Right renal pelvis (tissue), 4 donors: ENCODE measurements around the gene TNFAIP8. TPM values are rescaled to one million over a fixed set of nuclear protein-coding genes. Genes with fewer than 3 reads are reported as not detected.

Experiments used
- DNase-seq, 4 donors: peaks; one replicate each; pipeline ENCODE4 v3.0.0-alpha.2; 2013; ENCODE audit warnings: low read depth in 4 of 4, low spot score in 3 of 4, missing footprints in 1 of 4
- polyA plus RNA-seq, 4 donors: library from polyadenylated mRNA; unstranded; fragments of 120-200 nt; gene quantifications; one replicate each; pipeline ENCODE4 v1.2.1, GENCODE V29; 2013; ENCODE audit not compliant: insufficient read length in 4 of 4

Gene TNFAIP8
- polyA plus RNA-seq, 4 donors = 23.9 to 32.0 (median 29.6) TPM

GRCh38 chr5:119328753-119329602 is 26.8 kb upstream of the TNFAIP8 start:
- no peak for DNase-seq

DNA sequence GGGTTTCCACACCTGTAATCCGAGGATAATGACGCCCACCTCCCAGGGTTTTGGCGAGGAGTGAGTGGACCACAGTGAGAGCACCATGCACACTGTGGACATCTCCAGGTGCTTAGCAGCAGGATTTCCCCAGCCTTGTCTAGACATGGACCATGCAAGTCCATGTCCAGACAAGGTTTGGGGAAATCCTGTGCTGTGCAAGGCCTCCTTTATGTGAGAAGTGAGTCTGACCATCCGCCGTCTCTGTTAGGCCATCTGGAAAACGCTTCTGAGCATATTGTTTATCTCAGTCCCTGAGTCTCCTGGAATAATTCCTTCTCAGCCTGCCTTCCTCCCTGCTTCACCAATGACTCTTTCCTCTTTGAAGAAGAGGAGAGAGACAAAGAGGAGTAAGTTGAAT is 26.2 kb upstream of the TNFAIP8 start:
- no peak for DNase-seq

DNA sequence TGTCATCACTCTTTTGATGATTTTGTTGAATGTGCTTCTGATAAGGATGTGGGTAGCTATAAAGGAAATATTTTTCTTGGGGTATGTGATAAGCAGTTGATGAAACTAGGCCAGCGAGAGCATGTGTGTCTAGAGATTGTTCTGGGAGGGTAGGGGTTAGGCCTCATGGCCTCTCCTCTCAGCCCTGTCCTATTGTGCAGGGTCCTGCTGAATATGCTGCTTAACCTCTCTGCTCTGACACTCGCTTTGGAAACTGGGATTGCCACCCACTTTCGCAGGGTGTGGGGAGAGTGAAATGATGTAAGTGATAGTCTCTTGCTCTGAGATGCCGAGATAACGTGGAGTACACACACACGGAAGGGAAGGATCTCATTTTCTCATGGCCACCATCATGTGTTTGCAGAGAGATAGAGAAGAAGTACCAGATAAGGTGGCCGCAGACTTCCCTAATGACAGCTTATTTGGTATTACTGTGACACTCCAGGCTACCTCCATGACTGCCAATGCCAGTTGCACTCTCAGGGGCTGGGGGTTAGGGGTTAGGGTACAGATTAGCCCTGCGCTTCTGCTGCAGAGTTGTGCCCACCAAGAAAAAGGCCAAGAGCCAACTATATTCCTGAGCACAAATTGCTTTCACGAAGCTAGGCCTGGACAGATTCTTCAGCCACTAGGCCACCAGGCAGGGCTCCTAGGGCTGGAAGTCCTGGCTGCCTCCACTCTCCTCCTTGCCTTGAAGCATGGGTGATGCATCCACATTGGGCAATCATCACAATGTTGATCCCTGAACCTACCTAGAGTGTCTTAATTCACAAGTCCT is 25.2 kb upstream of the TNFAIP8 start:
- no peak for DNase-seq

GRCh38 chr5:119331566-119332095 is 24.2 kb upstream of the TNFAIP8 start:
- no peak for DNase-seq

- no peak for DNase-seq
Measured at GRCh38 chr5:119332208-119332607, 23.6 kb upstream of the TNFAIP8 start.

- no peak for DNase-seq
Measured at GRCh38 chr5:119332978-119333401, 22.8 kb upstream of the TNFAIP8 start.

DNA sequence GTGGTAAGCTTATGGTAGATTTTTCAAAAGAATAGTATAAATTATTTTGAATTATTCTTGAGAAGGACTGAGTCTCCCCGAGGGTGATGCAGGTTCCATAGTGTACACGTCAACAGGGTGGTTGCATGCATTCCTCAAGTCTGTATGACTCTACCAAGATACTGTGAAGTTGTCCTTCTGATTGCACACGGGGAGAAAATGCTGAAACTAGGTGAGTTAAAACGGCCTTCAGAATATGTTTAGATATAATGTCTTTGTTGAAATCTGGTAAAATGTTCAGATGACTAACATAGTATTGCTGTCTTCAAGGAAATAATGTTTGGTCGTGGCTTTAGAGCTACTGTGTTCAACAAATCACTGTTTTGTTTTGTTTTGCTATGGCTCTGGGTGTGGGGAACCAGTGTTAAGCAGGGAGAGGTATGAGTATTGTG is 22.4 kb upstream of the TNFAIP8 start:
- DNase-seq = no peak

- DNase-seq = no peak
Measured at GRCh38 chr5:119335261-119335677, 20.6 kb upstream of the TNFAIP8 start.

GRCh38 chr5:119336262-119336661 is 19.6 kb upstream of the TNFAIP8 start:
- no peak for DNase-seq

- no peak for DNase-seq
Measured at GRCh38 chr5:119336845-119337580, 18.8 kb upstream of the TNFAIP8 start.

- no peak for DNase-seq
Measured at GRCh38 chr5:119338326-119338946, 17.4 kb upstream of the TNFAIP8 start.

DNA sequence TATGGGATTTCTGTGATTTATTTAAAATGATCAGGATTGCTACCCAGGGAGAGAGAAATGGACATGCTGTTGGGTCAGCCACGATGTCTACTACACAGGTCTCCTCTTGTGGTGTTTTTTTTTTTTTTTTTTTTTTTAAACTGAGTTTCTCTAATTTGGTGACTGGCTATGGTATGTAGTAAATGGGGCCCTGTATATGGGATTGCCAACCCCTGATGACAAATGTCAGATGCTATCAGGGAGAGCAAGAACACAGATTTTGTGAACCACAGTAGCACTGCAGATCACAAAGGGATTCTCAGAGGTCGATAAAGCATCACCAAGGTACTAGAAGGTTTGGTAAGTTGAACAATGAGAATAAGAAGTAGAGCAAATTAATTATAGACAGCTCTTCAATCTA is 16.5 kb upstream of the TNFAIP8 start:
- no peak for DNase-seq

DNA sequence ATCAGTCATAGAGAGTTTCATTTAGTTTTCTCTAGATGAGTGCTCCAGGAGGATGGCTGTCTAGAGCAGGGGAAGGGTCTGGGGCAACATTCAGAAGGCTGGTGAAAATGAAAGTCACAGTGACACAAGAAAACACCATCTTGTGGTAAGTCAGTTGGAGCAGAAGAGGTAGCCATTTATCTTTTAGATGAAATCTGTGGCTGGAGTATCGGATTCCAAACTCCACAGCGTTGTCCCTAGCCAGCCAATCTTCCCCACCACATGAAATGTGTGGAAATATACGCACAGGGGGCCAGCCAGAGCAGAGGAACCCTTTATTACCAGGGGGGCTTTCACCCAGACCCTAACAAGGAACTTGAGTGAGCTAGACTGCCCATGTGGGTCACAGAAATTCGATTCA is 15.9 kb upstream of the TNFAIP8 start:
- DNase-seq = no peak

- DNase-seq = no peak
Measured at GRCh38 chr5:119340597-119341218, 15.1 kb upstream of the TNFAIP8 start.

- DNase-seq = no peak
Measured at GRCh38 chr5:119341452-119342349, 14.1 kb upstream of the TNFAIP8 start.

DNA sequence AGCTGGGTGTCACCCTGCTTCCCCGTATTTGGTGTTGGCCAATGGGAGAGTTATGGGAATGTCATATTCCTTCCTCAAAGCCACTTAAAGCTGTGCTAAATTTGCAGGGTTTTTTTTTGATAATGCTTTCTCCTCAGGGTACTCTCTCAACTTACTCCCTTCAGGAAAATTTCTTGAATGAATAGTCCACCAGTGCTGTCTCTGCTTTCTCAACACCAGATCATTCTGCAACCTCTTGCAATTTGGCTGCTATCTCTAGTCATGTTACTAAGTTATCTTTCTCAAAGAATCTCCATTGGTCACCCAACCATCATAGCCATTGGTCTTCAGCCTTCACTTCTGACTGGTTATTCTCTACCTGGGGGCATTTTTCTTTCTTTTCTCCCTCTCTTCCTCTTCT is 13.4 kb upstream of the TNFAIP8 start:
- DNase-seq = no peak

DNA sequence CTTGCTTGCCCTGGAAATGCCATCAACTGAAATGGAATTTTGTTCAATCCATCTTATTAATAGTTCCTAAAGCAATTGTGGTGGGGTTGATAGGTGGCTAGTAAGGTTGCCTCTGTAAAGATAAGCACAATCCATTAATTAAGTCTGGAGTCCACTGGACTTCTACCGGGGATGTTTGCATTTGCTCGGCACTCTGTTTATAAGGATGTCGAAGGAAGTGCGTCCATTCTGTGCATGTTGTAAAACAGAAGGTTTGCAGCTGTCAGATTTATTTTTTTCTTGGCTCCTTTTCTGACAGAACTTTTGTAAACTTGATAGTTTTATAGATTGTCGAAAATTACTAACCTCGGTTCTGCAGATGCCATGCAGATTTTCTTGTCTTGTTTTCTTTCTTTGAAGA is 12.8 kb upstream of the TNFAIP8 start:
- DNase-seq = peak in 2 of 4 donors; percentile 50 to 65

GRCh38 chr5:119343766-119344165 is 12.1 kb upstream of the TNFAIP8 start:
- DNase-seq = no peak

GRCh38 chr5:119344231-119344630 is 11.6 kb upstream of the TNFAIP8 start:
- no peak for DNase-seq
